ENCODE measurements around the gene EBF3. TPM values are rescaled to one million over a fixed set of nuclear protein-coding genes. Genes with fewer than 3 reads are reported as not detected.

EBF3 gene
- total RNA-seq, 1 experiment from 2014 or later, result not detected

DNA sequence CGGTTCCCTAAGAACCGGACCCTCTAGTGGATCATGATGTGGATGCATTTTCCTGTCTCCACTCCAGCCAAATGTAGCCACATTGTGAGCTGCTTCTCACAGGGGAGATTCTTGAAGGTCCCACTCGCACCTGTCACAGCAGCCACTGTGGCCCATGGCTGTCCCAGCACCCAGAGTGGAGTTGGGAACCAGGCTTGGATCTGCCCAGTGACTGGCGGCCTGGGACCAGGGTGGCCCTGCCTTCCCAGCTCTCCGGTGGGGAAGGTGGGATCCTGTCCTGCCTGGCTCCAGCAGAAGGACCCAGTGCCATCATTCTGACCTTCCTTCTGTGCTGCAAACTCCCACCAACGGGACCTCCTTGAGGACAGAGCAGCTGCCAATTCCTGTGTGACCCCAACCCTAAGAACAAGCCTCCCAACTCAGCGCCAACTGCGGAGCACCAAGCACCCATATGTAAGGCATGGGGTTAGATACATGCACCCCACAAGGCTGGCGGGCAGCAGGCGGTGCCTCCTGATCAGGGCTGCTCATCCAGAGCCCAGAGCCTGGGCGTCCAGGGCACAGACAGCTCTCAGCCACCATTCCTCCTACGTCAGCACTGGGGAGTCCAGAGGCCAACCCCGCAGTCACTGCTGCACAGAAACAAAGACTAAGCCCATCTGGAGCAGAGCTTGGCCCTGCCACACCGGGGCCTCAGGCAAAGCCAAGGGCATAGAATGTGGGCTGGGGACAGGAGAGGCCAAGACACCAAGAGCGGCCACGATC, 28.8 kb downstream of the EBF3 start:
- no peak overlapping the region for H3K4me3 ChIP-seq (ENCODE audit: low read length)
- no peaks in the 10 kb centered on the region for H3K9me3 ChIP-seq (ENCODE audit: low read length)
- no peak overlapping the region for H3K9ac ChIP-seq (ENCODE audit: low read length)
- H4K20me1 ChIP-seq (ENCODE audit: low read length), result no peaks in the 10 kb centered on the region
- intact Hi-C loops (cut with micrococcal nuclease), result no loop called here
- POLR2A ChIA-PET (ENCODE audit: unreplicated experiment), result no interaction called here
- no peaks in the 10 kb centered on the region for H3F3A ChIP-seq (ENCODE audit: low read length, unreplicated experiment)
- DNase-seq, result no peak
- H3K4me2 ChIP-seq (ENCODE audit: low read length), result no peak overlapping the region
- no peaks in the 10 kb centered on the region for H3K27me3 ChIP-seq (ENCODE audit: low read length)
- no peaks in the 10 kb centered on the region for H3K36me3 ChIP-seq (ENCODE audit: low read depth, low read length)
- H3K79me2 ChIP-seq (ENCODE audit: low read length), result no peaks in the 10 kb centered on the region
- CTCF ChIA-PET, result no interaction called here
- no TSS peak for BruUV-seq (replicated peaks)
- no peak overlapping the region for H2AFZ ChIP-seq (ENCODE audit: low read length)
- ATAC-seq, result no peak
- TF ChIP-seq, protein P1, sequence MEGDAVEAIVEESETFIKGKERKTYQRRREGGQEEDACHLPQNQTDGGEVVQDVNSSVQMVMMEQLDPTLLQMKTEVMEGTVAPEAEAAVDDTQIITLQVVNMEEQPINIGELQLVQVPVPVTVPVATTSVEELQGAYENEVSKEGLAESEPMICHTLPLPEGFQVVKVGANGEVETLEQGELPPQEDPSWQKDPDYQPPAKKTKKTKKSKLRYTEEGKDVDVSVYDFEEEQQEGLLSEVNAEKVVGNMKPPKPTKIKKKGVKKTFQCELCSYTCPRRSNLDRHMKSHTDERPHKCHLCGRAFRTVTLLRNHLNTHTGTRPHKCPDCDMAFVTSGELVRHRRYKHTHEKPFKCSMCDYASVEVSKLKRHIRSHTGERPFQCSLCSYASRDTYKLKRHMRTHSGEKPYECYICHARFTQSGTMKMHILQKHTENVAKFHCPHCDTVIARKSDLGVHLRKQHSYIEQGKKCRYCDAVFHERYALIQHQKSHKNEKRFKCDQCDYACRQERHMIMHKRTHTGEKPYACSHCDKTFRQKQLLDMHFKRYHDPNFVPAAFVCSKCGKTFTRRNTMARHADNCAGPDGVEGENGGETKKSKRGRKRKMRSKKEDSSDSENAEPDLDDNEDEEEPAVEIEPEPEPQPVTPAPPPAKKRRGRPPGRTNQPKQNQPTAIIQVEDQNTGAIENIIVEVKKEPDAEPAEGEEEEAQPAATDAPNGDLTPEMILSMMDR (conservative IDR thresholded peaks at IDR 0.05; ENCODE audit: low read depth, low read length), result no peak
- TF ChIP-seq EZH2 (IDR thresholded peaks at IDR 0.05; ENCODE audit: low read length, unreplicated experiment) (no peak), EZH2phosphoT487 (IDR thresholded peaks at IDR 0.05; ENCODE audit: borderline replicate concordance, low read length) (no peak)
- no peak overlapping the region for H3K27ac ChIP-seq (ENCODE audit: low read length)
- no peaks in the 10 kb centered on the region for H3K4me1 ChIP-seq (ENCODE audit: insufficient read depth, low read length)
- H3K9me2 ChIP-seq (replicated peaks; ENCODE audit: low read length), result no peaks in the 10 kb centered on the region

DNA sequence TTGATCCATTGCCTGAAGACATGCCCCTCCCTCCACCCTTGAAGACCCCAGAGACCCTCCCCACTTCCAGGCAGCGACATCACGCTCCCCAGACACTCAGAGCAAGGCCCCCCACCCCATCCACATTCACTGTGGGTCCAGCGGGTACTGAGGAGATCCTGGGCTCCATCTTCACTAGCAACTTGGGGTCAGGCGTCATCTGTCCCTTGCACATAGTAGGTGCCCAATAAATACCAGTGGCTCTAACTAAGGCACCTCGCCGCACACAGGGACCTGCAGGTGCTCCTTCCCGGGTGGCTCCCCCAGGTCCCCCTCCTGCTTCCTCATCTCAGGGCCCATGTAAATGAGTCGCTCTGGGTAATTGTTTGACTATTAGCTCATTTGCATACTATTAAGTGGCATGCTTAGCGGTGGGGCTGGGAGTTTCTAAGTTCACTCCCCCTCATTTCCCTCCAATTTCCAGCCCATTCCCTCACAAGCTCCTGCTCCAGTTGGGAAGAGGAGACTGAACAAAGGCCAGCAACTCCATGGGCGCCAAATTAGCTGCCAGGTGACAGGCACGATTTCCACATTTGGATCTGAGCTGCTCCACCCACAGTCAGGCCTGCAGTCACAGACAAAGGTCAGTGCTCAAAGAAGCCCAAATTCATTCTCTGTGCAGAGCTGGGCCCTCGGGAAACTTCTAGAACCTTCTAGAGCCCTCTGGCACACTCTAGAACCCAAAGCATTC, 29.7 kb downstream of the EBF3 start:
- Histone ChIP-seq H3K27ac (ENCODE audit: low read length) (no peak overlapping the region), H2AFZ (ENCODE audit: low read length) (no peak overlapping the region), H3K79me2 (ENCODE audit: low read length) (no peaks in the 10 kb centered on the region), H3F3A (ENCODE audit: low read length, unreplicated experiment) (no peaks in the 10 kb centered on the region), H3K4me2 (ENCODE audit: low read length) (no peak overlapping the region), H3K36me3 (ENCODE audit: low read depth, low read length) (no peaks in the 10 kb centered on the region), H3K9me2 (replicated peaks; ENCODE audit: low read length) (no peaks in the 10 kb centered on the region), H3K9me3 (ENCODE audit: low read length) (no peaks in the 10 kb centered on the region), H4K20me1 (ENCODE audit: low read length) (no peaks in the 10 kb centered on the region), H3K4me1 (ENCODE audit: insufficient read depth, low read length) (no peaks in the 10 kb centered on the region), H3K27me3 (ENCODE audit: low read length) (no peaks in the 10 kb centered on the region), H3K9ac (ENCODE audit: low read length) (no peak overlapping the region), H3K4me3 (ENCODE audit: low read length) (no peak overlapping the region)
- CTCF ChIA-PET, result no interaction called here
- DNase-seq (no peak), ATAC-seq (no peak)
- TF ChIP-seq EZH2phosphoT487 (IDR thresholded peaks at IDR 0.05; ENCODE audit: borderline replicate concordance, low read length), result no peak
- TF ChIP-seq EZH2 (IDR thresholded peaks at IDR 0.05; ENCODE audit: low read length, unreplicated experiment), result no peak
- TF ChIP-seq, protein P1 (conservative IDR thresholded peaks at IDR 0.05; ENCODE audit: low read depth, low read length), result no peak
- POLR2A ChIA-PET (ENCODE audit: unreplicated experiment), result no interaction called here
- BruUV-seq (replicated peaks), result no TSS peak
- intact Hi-C loops (cut with micrococcal nuclease), result no loop called here
